ENCODE data around the gene DNAJC18. TPM values are rescaled to one million over a fixed set of nuclear protein-coding genes. Genes with fewer than 3 reads are reported as not detected.
A peak's percentile ranks its signal among the peaks of the same experiment; 100 is the strongest.

DNAJC18 gene
- total and polyA plus RNA-seq, 2 donors (not counting 1 experiment from before 2014, with no cell fraction given), result 2.0 to 13.6 TPM

- no peak for ATAC-seq (ENCODE audit: low read depth)
- H3K9ac ChIP-seq (ENCODE audit: low read length), result no peak overlapping the region
- intact Hi-C loops (cut with micrococcal nuclease), result no loop called here
- TF ChIP-seq CTCF (IDR thresholded peaks at IDR 0.05), result no peak
- TF ChIP-seq EZH2 (IDR thresholded peaks at IDR 0.05; ENCODE audit: borderline replicate concordance, insufficient read depth, low read depth, low read length, poor library complexity, severe bottlenecking), result no peak
- H3K27ac ChIP-seq (ENCODE audit: low read length in 2 of 2), result no peak overlapping the region
- no peak overlapping the region for H3K4me2 ChIP-seq (replicated peaks; ENCODE audit: low read depth, low read length, poor library complexity, severe bottlenecking)
- ChIA-PET CTCF (interaction anchor here (1.5 to 1.9 kb wide), 3 partner anchors 15 to 117 kb away, joined by 3 to 8 read pairs (median 5); partner anchors contain the start of gene PAIP2), POLR2A (interaction anchor here (0.7 to 1.6 kb wide), 2 partner anchors 54 to 103 kb away, joined by 3 to 4 read pairs; partner anchors contain the start of genes MATR3 and PAIP2)
- Mint-ChIP-seq H3K27me3 (no peaks in the 10 kb centered on the region), H3K4me3 (peak overlapping the region; percentile 66), H3K4me1 (peaks cover 15% of the 10 kb centered on the region), H3K9me3 (ENCODE audit: insufficient read depth) (no peaks in the 10 kb centered on the region), H3K27ac (peak overlapping the region; percentile 16)
- no peak overlapping the region for H2AFZ ChIP-seq (ENCODE audit: insufficient read depth, low read depth, low read length, poor library complexity, severe bottlenecking)
- H3K9me3 ChIP-seq (ENCODE audit: control extremely low read depth in 1 of 3, control insufficient read depth in 2 of 3, insufficient read depth in 1 of 3, low read length in 2 of 3), result no peaks in the 10 kb centered on the region
- H4K20me1 ChIP-seq (ENCODE audit: control insufficient read depth, insufficient read depth, low read length, poor library complexity, severe bottlenecking), result peaks cover 7% of the 10 kb centered on the region
- peaks cover 8% of the 10 kb centered on the region for H3K79me2 ChIP-seq (ENCODE audit: control insufficient read depth, insufficient read depth, low read length)
- H3K4me3 ChIP-seq (ENCODE audit: control extremely low read depth in 1 of 5, extremely low read depth in 1 of 5, insufficient read depth in 1 of 5, low read depth in 2 of 5, low read length in 4 of 5), result no peak overlapping the region
- peaks cover 17 to 30% of the 10 kb centered on the region in 2 donors for H3K4me1 ChIP-seq (ENCODE audit: control insufficient read depth in 2 of 2, insufficient read depth in 2 of 2, low read length in 2 of 2)
- H3K36me3 ChIP-seq (replicated peaks in 1 of 2; ENCODE audit: control extremely low read depth in 1 of 2, control insufficient read depth in 1 of 2, extremely low read depth in 1 of 2, insufficient read depth in 2 of 2, low read length in 1 of 2), result no peaks in the 10 kb centered on the region
- no peak for DNase-seq
- H3K27me3 ChIP-seq (replicated peaks in 1 of 4; ENCODE audit: control extremely low read depth in 1 of 4, control insufficient read depth in 3 of 4, insufficient read depth in 4 of 4, low read length in 3 of 4), result no peaks in the 10 kb centered on the region
- WGBS (ENCODE audit: insufficient coverage), result 86% methylated on average over 4 of the region's 8 CpGs
Measured at GRCh38 chr5:139395844-139396640, 43.3 kb downstream of the DNAJC18 start.

Data from B cell (primary cell).